GM20431 (cell line): ENCODE measurements around the gene DYSF.

Experiments
- in situ Hi-C: fragments of 300-500 bp; cut with MseI, MboI; formaldehyde crosslinking; loops from one replicate; pipeline ENCODE4 v1.15.0; 2020; ENCODE audit warnings: low sequenced_read_pairs; ENCODE audit not compliant: unreplicated experiment

Gene DYSF

DNA sequence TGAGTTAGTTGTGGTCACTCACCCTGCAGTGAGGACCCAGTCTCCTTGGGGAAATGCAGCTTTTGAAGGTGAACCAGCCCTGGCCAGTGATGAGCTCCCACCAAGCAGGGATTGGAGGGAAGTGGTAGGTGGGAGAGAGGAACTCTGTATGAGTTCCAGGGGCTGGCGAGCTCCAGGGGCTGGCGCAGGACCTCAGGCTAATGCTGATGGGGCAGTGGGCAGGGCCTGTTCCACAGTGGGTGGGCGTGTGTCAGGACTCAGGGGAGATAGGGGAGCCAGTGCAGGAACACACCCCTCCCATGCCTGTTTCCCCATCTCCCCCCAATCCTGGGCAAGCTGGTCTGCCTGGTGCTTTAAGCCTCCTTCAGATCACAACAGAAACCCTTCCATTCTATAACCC lies 208.4 kb downstream of the DYSF start:
- in situ Hi-C loops, result no loop called here

DNA sequence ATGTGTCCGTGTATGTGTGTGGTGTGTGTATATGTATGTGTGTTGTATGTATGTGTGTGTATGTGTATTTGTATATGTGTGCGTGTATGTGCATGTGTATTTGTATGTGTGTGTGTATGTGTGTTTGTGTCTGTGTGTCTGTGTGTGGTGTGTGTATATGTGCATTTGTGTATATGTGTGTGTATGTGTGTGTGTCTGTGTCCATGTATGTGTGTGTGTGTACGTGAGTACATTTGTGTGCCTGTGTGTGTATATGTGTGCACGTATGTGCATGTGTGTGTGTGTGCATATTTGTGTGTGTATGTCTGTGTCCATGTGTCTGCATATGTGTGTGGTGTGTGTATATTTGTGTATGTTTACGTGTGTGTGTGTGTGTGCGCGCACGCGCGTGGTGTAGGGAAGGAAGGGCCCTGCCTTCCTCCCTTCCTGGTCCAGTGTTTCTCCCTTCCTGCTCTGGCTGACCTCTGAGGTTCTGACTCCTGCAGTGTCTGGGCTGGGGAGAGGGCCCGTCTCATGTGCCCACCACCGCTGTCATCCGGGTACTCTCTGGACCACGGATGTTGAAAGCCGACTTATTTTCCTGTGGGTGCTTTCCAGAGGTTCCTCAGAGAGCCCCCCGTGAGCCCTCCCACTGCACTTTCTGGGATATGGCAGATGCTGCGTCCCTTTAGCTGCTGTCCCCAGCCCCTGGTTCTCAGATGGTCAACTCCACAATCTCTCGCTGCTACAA lies 209.5 kb downstream of the DYSF start:
- in situ Hi-C loops, result no loop called here

DNA sequence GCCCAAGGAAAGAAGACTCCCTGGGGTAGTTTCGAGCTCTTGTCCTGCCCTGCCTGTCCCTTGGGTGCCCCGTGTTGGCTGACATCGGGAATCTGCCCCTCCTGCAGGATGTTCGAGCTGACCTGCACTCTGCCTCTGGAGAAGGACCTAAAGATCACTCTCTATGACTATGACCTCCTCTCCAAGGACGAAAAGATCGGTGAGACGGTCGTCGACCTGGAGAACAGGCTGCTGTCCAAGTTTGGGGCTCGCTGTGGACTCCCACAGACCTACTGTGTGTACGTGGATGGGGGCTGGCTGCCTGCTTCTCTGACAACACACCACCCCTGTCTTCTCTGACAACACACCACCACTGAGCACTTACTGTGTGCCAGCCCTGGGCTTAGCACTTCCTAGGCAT lies 210.8 kb downstream of the DYSF start:
- in situ Hi-C loops, result no loop called here

DNA sequence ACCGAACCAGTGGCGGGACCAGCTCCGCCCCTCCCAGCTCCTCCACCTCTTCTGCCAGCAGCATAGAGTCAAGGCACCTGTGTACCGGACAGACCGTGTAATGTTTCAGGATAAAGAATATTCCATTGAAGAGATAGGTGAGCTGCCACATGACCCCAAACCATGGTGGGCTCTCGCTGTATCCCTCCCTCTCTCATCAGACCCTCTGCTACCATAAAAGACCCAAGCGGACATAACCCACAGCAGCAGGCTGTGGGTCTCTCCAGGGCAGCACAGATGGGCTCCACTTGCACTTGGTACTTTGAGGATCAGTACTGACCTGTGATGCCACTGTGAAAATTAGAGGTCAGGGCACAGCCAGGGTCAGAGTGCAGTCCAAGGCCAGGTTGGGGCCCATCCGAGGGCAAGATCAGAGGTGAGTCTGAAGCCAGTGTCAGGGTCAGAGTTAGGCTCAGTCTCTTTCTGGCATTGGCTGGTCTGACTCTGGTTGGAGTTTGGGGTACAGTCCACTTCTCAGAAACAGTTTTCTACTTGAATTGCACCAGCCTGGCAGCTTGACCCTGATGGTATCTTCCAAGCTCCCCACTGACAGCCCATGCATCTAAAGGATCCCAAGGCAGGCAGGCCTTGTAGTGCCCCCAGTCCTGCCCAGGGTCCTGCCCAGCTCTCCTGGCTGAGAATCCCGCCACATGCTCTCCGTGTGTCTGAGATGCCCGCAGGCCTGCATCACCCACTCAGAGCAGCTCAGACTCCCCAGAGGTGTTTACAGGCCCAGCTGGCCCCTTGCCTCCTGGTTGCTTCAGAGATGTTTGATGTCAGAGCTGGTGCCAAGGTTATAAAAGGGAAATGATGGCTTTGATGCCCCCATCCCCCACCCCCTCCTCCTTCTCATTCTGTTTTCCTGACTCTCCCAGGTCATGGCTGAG lies 212.1 kb downstream of the DYSF start:
- in situ Hi-C loops, result no loop called here

DNA sequence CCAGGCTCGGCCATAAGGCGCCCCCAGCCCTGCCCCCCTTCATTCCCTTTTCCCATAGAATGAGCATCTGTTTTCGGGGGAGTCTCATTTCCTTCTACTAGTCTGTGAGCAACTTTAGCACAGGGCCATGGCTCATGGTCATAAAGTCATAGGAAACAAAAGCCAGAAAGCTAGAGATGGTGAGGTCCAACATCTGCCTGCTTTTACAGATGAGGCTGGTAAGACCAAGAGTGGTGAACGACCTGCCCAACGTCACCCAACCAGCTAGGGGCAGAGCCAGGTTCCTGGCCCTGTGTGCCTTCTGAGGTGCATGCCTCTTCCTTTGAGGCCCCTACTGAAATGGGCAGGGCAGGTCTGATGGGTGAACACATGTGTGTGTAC lies 212.7 kb downstream of the DYSF start:
- in situ Hi-C loops, result no loop called here

DNA sequence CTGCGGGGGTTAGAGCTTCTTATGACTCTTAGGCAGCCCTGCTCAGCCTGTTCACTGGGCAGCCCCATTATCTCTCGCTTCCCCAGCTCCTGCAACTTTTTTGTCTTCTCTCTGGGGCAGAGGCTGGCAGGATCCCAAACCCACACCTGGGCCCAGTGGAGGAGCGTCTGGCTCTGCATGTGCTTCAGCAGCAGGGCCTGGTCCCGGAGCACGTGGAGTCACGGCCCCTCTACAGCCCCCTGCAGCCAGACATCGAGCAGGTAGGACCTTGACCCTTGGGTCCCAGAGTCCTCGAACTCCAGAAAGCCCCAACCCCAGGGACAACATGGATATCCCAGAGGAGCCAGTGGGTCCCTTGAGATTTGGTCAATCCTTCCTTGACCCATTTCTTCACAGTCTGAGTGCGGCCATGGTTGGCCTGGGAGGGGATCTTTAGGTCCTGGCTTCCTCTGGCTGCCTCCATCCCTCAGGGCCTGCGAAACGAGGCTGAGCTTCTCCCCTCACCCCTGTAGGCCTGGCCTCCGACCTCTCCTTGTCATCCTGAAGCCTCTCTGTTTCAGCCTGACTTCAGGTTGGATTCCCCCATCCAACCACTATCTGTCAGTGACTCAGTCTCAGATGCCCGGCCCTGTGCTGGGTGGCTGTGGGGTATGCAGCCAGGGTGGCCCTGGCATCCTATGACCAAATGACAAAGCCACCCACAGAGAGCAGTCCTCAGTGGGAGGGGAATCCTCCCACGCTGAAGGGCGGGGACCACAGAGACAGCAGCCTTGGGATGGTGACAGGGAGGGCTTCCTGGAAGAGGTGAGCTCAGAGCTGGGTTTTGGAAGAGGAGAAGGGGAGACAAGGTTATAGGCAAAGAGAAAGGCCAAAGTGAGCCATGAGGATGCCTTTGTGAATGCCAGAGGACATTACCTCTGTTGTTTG lies 214.2 kb downstream of the DYSF start:
- in situ Hi-C loops, result no loop called here

DNA sequence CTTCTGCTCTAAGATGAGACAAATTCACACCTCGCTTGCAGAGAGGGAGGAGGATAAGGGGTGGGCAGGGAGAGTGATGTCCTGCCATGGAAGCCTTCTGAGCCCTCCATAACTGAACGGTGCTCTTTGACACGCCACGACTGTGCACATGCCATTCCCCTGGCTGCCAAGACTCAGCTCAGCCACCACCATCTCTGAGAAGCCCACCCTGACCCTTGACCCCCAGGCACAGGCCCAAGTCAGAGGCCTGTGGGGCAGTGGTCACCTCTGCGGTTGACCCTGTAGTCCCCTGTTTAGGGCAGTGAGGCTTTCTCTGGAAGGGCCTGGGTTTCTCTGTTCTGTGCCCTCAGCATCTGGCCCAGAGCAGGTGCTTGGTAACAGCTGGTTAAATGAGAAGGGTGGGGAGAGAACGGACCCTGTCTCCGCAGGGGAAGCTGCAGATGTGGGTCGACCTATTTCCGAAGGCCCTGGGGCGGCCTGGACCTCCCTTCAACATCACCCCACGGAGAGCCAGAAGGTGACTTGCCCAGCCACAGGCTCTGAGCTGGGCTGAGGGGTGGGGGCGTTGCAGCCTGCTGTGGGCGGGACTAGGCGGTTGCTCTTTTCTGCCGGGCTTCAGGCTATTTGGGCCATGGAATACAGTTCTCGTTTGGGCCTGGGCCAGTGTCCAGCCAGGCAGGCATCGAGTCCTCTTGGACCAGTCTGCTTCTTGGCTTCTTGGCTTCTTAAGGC lies 215.1 kb downstream of the DYSF start:
- in situ Hi-C loops, result no loop called here

DNA sequence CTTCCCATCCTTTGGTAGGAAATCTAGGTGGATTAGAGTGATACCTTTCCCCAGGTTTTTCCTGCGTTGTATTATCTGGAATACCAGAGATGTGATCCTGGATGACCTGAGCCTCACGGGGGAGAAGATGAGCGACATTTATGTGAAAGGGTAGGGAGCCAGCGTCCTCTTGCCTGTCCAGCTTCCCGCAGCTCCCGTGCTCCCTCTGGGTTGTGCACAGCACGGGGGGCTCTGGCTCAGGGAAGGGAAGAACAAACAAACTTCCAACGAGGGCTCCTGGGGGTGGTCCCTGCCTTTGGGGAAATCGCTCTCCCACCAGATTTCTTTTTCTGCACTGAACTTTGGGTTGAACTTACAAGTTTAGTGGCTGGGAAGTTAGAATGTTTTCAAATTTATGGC lies 215.7 kb downstream of the DYSF start:
- in situ Hi-C loops, result no loop called here

DNA sequence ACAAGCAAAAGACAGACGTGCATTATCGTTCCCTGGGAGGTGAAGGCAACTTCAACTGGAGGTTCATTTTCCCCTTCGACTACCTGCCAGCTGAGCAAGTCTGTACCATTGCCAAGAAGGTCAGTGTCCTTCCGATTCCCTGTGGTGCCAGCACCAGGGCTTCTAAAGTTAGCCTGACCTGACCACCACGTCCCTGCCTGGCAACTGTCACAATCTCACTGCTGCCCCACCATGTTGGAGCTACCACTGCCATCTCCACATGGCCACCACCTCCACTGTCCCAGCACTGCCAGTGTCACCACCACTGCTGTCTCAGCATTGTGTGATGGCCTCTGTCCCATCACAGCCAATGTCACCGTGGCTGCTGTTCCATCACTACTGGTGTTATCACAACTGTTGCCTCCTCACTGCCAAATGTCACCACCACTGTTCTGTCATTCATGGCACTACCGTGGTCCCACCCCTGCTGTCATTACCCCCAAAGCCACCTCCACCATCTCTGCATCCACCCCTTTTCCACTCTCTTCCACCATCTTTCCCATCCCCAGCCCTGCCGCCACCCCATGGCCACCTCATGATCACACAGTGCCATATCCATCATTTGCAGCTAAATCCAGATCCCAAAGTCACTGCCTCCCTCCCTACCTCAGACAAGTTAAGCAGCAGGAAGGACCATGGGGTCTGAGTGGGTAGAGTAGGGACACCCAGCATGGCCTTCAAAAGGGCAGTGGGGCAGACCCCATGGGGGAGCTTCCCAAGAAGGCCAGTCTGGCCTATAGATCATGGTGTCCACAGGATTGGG lies 216.5 kb downstream of the DYSF start:
- in situ Hi-C loops, result no loop called here

DNA sequence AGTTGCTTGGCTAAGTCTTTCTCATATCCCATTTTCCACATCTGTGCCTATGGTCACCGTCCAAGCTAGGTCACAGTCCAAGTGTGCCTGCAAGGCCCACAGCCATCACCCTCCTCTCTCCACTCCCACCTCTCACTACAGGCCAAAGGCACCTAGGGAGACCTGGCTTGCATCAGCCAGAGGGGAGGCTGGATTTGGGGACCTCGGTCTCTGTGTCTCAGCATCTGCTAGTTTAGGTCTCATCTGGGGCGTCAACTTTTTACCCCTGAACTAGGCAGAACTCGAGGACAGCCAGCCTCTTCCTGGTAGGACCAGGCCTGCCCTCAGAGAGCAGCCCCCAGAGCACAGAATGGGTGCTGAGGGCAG lies 217.1 kb downstream of the DYSF start:
- in situ Hi-C loops, result no loop called here

DNA sequence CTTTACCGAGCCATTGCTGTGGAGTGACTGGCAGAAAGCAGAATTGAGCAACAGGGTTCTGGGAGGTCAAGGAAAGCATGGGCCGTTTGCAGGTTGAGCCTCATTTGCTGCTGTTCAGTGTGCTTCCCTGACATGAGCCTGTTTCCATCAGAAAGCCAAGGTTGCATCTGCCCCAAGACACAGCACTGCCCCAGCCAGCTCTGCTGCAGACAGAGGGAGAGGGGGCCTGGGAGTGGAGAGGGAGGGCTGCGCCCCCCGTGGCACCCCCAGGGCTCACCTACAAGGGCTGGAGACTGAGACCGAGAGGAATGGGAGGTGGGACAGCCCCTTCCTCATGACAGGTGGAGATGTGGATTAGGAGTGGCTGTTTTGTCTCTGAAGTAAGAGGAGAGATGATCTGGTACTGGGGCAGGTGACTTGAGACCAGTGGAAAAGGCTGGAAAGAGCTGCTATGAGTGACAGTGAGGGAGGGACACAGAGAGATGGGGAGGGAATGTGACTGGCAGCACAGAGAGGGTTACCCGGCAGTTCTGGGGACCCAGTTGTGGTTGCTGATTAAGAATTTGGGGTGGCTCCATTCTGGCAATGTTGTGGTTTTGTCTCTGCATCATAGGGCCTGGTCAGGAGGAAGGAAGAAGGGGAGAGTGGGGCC lies 218.0 kb downstream of the DYSF start:
- in situ Hi-C loops, result no loop called here

DNA sequence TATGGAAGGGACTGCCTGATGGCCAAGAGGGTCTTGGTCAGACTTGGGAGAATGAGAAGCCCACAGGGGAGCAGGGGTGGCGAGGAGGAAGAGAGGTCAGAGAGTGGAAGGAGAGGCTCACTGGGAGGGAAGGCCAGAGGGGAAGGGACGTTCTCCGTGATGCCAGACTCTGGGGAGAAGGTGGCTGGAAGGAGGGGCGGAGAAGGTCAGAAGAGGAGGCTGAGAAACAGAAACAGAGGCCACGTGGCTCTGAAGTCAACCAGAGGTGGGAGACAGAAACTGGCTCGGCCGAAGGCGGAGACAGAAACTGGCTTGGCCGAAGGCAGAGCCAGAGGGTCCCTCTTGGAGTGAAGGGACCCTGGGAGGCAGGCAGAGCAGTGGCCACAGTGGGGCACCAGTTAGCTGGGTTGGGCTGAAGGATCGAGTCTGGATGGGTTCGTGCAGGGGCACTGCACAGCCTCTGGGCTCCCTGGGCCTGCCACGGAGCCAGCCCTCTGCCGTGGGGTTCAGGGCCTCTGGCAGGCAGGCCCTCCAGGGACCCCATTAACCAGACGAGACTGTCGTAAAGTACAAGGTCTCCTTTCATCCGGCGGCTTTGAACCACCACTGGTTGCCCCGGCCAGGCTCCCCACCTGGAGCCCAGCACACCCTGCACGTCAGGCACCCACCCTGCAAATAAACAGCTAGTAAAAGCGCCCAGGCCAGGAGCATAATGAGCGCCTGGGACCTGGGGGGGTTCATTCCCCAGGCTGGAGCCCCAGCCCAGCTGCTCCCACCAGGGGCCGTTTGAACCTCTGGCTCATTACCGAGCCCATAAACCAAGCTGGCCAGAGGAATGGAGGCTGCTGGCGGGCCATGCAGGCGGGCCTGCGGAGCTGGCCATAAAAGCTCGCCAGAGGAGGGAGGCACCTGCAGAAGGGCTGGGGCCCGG lies 218.8 kb downstream of the DYSF start:
- in situ Hi-C loops, result no loop called here

DNA sequence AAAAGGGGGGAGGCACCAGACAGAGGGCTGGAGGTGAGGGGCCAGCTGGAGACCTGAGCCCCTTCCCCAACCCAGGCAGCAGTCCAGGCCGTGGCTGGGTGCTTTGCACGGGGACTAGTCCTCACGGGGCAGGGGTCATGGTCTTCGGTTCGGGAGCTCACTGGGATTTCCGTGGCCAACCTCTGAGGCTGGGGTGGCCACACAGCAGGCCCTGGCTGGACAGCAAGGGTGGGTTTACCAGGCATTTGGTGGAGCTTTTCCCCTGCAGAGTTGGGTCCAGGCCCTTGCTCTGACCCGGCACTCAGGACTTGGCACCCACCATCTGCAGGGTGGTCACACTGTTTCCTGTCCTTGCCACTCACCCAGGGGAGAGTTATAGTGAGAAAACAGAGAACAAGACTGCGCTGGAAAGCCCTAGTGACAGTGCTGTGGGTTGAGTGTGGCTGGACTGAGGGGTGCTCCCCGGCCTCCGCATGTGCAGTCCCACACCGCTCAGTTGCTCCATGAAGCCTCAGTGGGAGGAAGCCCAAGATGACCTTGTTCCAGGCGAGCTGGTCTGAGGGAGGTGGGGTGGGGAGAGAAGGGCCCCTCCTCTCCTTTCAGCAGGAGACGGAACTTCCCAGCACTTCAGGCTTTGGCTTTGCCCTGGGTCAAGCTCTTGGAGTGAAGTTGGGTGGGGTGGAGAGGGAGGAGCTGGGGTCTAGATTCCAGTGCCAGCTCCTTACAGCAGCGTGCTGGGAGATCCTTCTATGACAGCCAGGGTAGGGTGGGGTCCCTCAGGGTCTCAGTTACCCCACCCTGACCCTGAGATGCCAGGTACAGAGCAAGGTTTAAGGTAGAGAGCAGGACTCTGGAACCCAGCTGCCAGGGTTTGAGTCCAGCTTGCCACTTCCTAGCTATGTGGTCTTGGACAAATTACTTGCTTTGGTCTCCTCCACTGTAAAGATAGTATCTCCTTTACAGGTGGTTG lies 219.8 kb downstream of the DYSF start:
- in situ Hi-C loops, result no loop called here

DNA sequence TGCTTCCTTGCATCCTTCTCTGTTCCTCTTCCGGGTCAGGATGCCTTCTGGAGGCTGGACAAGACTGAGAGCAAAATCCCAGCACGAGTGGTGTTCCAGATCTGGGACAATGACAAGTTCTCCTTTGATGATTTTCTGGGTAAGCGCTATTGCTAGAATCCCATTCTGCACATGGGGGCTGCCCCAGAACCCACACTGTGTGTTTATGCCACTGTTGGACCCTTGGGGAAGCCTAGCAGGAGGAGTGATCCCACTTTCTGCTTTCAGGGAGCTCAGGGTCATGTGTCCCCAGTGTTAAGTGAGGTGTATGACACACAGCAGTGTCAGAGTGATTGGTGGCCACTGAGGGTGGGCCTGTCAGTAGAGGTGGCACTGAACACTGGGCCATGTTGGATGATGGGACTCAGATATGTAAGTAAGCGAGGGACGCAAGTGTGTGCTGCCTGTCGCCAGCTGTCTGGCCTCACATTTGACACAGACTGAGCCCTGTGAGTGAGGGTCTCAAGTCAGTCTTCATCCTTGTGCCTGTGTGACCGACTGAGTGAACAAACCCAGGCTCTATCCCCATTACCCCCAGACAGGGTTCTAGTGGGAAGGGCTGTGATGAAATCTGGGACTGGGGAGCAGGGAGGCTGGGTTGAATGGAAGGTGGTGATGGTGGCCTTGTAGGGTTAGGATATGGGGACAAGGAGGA lies 220.9 kb downstream of the DYSF start:
- in situ Hi-C loops, result no loop called here

DNA sequence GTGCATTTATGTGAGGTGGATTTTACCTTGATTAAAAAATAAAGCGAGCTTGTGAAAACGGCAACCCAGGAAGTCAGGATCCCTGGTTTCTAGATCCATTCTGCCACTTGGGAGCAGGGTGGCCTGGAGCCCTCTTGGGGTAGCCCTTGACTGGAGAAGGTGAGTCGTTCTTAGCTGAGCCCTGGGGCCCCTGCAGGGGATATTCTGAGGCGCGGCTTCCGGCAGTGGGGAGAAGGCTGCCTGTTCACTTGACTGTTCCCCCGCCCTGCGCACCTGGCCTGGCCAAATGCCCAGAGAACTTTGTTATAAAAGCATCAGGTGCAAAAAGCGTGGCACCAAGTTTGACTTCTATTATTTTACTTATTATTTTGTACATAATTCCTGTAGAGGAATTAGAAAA lies 221.9 kb downstream of the DYSF start:
- in situ Hi-C loops, result no loop called here

DNA sequence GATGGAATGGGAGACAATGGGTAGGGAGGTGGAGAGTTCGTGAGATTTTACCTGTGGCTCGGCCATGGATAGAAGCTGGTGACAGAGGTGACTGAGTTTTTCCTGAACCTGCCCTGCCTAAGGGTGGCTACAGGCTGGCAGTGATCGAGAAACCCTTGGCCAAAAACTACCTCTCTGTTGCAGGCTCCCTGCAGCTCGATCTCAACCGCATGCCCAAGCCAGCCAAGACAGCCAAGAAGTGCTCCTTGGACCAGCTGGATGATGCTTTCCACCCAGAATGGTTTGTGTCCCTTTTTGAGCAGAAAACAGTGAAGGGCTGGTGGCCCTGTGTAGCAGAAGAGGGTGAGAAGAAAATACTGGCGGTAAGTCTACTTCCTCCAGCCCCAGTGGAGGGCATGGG lies 225.5 kb downstream of the DYSF start:
- in situ Hi-C loops, result no loop called here
